NB4 (cell line): ENCODE results near the gene SOHLH1.

Experiments used
- MAX ChIP-seq: IDR thresholded peaks from 2 replicates; pipeline ENCODE4 v1.6.1; 2011; ENCODE audit warnings: low read depth, low read length
- MYC ChIP-seq: IDR thresholded peaks from 2 replicates; pipeline ENCODE4 v1.6.1; 2011; ENCODE audit warnings: low read depth, low read length
- POLR2A ChIP-seq: IDR thresholded peaks from 2 replicates; pipeline ENCODE4 v1.6.1; 2011; ENCODE audit warnings: mild to moderate bottlenecking; ENCODE audit not compliant: insufficient read length; ENCODE audit errors: extremely low read depth
- TF ChIP-seq, protein P1 (sequence below): IDR thresholded peaks from one replicate; pipeline ENCODE4 v1.5.1; 2012; ENCODE audit warnings: low read depth, low read length

DNA sequence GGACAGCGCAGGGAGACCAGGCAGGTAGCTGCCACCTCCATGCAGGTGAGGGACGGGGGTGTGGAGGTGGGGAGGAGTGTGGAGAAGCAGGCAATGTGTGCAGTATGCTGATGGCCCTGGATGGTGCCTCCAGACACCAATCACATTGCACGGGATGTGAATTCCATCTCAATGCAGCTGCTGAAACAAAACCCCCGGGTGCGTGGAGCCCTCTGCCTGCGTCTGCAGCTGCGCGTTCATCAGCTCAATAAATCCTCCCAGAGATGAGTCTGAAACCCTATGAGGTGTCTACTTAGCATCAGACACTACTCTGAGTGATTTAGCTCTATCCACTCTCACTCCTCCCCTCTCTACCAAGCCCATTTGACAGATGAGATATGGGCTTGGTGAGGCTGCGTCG, 10.3 kb downstream of the SOHLH1 start:
- TF ChIP-seq, protein P1, sequence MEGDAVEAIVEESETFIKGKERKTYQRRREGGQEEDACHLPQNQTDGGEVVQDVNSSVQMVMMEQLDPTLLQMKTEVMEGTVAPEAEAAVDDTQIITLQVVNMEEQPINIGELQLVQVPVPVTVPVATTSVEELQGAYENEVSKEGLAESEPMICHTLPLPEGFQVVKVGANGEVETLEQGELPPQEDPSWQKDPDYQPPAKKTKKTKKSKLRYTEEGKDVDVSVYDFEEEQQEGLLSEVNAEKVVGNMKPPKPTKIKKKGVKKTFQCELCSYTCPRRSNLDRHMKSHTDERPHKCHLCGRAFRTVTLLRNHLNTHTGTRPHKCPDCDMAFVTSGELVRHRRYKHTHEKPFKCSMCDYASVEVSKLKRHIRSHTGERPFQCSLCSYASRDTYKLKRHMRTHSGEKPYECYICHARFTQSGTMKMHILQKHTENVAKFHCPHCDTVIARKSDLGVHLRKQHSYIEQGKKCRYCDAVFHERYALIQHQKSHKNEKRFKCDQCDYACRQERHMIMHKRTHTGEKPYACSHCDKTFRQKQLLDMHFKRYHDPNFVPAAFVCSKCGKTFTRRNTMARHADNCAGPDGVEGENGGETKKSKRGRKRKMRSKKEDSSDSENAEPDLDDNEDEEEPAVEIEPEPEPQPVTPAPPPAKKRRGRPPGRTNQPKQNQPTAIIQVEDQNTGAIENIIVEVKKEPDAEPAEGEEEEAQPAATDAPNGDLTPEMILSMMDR, result no peak
- TF ChIP-seq POLR2A, result no peak
- no peak for TF ChIP-seq MYC
- no peak for TF ChIP-seq MAX
